ENCODE measurements around the gene MS4A15.

DNA sequence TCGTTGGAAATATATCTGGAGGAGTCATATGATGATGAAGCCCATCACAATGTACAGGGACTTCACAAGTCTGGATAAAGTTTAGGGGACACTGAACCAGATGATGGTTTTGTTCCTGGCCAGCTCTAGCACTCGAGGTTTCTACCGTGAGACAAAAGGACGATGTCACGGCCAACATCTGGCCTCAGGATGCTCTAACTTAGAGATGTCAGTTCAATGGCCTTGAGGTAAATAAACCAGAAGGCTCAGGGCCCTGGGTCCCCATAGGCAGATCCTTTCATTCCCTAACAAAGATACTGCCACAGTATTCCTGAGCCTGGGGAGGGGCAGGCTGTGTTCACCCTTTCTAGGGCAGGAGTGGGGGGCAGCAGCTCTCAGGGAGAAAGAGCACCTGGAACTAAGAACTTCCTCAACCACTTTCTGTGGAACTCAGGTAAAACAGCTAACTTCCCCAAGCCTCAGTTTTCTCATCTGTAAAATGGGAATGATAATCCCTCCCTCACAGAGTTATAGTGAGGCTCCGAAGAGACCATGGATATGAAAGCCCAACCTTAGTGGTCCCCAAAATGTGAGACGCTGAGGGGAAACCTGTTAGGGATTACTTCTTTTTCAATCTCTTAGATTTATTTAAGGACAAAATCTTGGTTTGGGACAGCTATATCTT, 46.7 kb downstream of the MS4A15 start:
- TF ChIP-seq, protein P1, sequence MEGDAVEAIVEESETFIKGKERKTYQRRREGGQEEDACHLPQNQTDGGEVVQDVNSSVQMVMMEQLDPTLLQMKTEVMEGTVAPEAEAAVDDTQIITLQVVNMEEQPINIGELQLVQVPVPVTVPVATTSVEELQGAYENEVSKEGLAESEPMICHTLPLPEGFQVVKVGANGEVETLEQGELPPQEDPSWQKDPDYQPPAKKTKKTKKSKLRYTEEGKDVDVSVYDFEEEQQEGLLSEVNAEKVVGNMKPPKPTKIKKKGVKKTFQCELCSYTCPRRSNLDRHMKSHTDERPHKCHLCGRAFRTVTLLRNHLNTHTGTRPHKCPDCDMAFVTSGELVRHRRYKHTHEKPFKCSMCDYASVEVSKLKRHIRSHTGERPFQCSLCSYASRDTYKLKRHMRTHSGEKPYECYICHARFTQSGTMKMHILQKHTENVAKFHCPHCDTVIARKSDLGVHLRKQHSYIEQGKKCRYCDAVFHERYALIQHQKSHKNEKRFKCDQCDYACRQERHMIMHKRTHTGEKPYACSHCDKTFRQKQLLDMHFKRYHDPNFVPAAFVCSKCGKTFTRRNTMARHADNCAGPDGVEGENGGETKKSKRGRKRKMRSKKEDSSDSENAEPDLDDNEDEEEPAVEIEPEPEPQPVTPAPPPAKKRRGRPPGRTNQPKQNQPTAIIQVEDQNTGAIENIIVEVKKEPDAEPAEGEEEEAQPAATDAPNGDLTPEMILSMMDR (IDR thresholded peaks at IDR 0.05), result no peak
- TF ChIP-seq POLR2A (IDR thresholded peaks at IDR 0.05), result no peak
